Mesenchymal stem cell (in vitro differentiated cells and primary cell): ENCODE results near the gene GSTA5.

ENCODE experiments used
- DNase-seq: peaks from one replicate; pipeline ENCODE4 v3.0.0-alpha.2; 2013
- H2AFZ ChIP-seq: one replicate; pipeline ENCODE4 v1.6.1; 2013; ENCODE audit warnings: low read depth, mild to moderate bottlenecking, control low read depth, inconsistent platforms, low read length, moderate library complexity
- H2AK5ac ChIP-seq: 2 replicates; pipeline ENCODE4 v1.6.1; 2013; ENCODE audit warnings: low read length, moderate library complexity, mild to moderate bottlenecking, inconsistent platforms; ENCODE audit not compliant: severe bottlenecking
- H2BK120ac ChIP-seq: one replicate; pipeline ENCODE4 v1.6.1; 2013; ENCODE audit warnings: low read depth, mild to moderate bottlenecking, inconsistent platforms, low read length, moderate library complexity
- H2BK12ac ChIP-seq, 2 experiments: one replicate each; pipeline ENCODE4 v1.6.1; 2013; ENCODE audit warnings: inconsistent platforms in 2 of 2, low read length in 2 of 2, mild to moderate bottlenecking in 2 of 2, moderate library complexity in 2 of 2, control low read depth in 1 of 2
- H2BK15ac ChIP-seq: one replicate; pipeline ENCODE4 v1.6.1; 2013; ENCODE audit warnings: mild to moderate bottlenecking, low read depth, inconsistent platforms; ENCODE audit not compliant: poor library complexity, severe bottlenecking
- H2BK5ac ChIP-seq: 2 replicates; pipeline ENCODE4 v1.6.1; 2013; ENCODE audit warnings: low read depth, mild to moderate bottlenecking, low read length, control low read depth, inconsistent platforms; ENCODE audit not compliant: poor library complexity, severe bottlenecking
- H3K14ac ChIP-seq, 2 experiments: one replicate each; pipeline ENCODE4 v1.6.1; 2013; ENCODE audit warnings: inconsistent platforms in 2 of 2, low read length in 2 of 2, control low read depth in 1 of 2, mild to moderate bottlenecking in 1 of 2, moderate library complexity in 1 of 2
- H3K18ac ChIP-seq, 2 experiments: one replicate each; pipeline ENCODE4 v1.6.1; 2013; ENCODE audit warnings: inconsistent platforms in 2 of 2, low read length in 2 of 2, control low read depth in 1 of 2, low read depth in 1 of 2, mild to moderate bottlenecking in 1 of 2
- H3K23ac ChIP-seq, 2 experiments: one replicate each; pipeline ENCODE4 v1.6.1; 2013; ENCODE audit warnings: inconsistent platforms in 2 of 2, low read length in 2 of 2, mild to moderate bottlenecking in 2 of 2, moderate library complexity in 2 of 2, control low read depth in 1 of 2
- H3K27ac ChIP-seq: 2 replicates; pipeline ENCODE4 v1.5.1; 2013; ENCODE audit warnings: mild to moderate bottlenecking, moderate library complexity, low read length, control low read depth, inconsistent platforms; ENCODE audit not compliant: poor library complexity, severe bottlenecking
- H3K27me3 ChIP-seq, 2 experiments: 2 replicates each; pipeline versions ENCODE4 v1.6.1 to v1.7.0; 2013; ENCODE audit warnings: low read length in 2 of 2, mild to moderate bottlenecking in 2 of 2, moderate library complexity in 2 of 2, control low read depth in 1 of 2, inconsistent platforms in 1 of 2; ENCODE audit not compliant: control insufficient read depth in 1 of 2, insufficient read depth in 1 of 2
- H3K36me3 ChIP-seq, 2 experiments: 2 replicates each; pipeline versions ENCODE4 v1.6.1 to v1.7.0; 2013; ENCODE audit warnings: low read length in 2 of 2, control low read depth in 1 of 2, inconsistent platforms in 1 of 2, low read depth in 1 of 2, mild to moderate bottlenecking in 1 of 2; ENCODE audit not compliant: insufficient read depth in 2 of 2, control insufficient read depth in 1 of 2
- H3K4ac ChIP-seq, 2 experiments: one replicate each; pipeline ENCODE4 v1.6.1; 2013; ENCODE audit warnings: inconsistent platforms in 2 of 2, low read length in 2 of 2, mild to moderate bottlenecking in 2 of 2, moderate library complexity in 2 of 2, control low read depth in 1 of 2, low read depth in 1 of 2
- H3K4me1 ChIP-seq: 2 replicates; pipeline ENCODE4 v1.6.1; 2013; ENCODE audit warnings: low read depth, low read length, control low read depth; ENCODE audit not compliant: control insufficient read depth, insufficient read depth
- H3K4me2 ChIP-seq: 2 replicates; pipeline ENCODE4 v1.6.1; 2013; ENCODE audit warnings: low read length, mild to moderate bottlenecking, inconsistent platforms; ENCODE audit not compliant: poor library complexity, severe bottlenecking
- H3K4me3 ChIP-seq, 2 experiments: 2 replicates each; pipeline versions ENCODE4 v1.5.1 to v1.7.0; 2013; ENCODE audit warnings: low read length in 2 of 2, mild to moderate bottlenecking in 2 of 2, control low read depth in 1 of 2, low read depth in 1 of 2; ENCODE audit not compliant: insufficient read depth in 1 of 2
- H3K79me1 ChIP-seq: replicated peaks from 2 replicates; pipeline ENCODE4 v1.6.1; 2013; ENCODE audit warnings: mild to moderate bottlenecking, control low read depth, low read length, inconsistent platforms; ENCODE audit not compliant: poor library complexity, severe bottlenecking
- H3K9ac ChIP-seq: 2 replicates; pipeline ENCODE4 v1.7.0; 2013; ENCODE audit warnings: mild to moderate bottlenecking, low read length, moderate library complexity
- H3K9me3 ChIP-seq: 2 replicates; pipeline ENCODE4 v1.7.0; 2013; ENCODE audit warnings: mild to moderate bottlenecking, low read length; ENCODE audit not compliant: control insufficient read depth
- H4K8ac ChIP-seq: one replicate; pipeline ENCODE4 v1.6.1; 2013; ENCODE audit warnings: inconsistent platforms, mild to moderate bottlenecking, low read length, moderate library complexity
- H4K91ac ChIP-seq: one replicate; pipeline ENCODE4 v1.6.1; 2013; ENCODE audit warnings: mild to moderate bottlenecking, low read length, inconsistent platforms
- WGBS: methylation state at CpG from one replicate; pipeline ENCODE4 v1.1.7; 2013; ENCODE audit warnings: mixed read lengths; 5-methylcytosine and 5-hydroxymethylcytosine counted together

GSTA5 gene

GRCh38 chr6:52881996-52882841 lies 41.6 kb upstream of the GSTA5 start:
- peak overlapping the region; percentile 93 for H4K8ac ChIP-seq
- H3K27ac ChIP-seq: no peak overlapping the region
- H2BK5ac ChIP-seq: no peak overlapping the region
- peak overlapping the region; percentile 77 for H2BK120ac ChIP-seq
- H2BK15ac ChIP-seq: no peak overlapping the region
- H3K14ac ChIP-seq: peak overlapping the region in 1 of 2 experiments; percentile 85
- H3K9me3 ChIP-seq: no peaks in the 10 kb centered on the region
- H2AK5ac ChIP-seq: no peak overlapping the region
- H3K27me3 ChIP-seq: no peaks in the 10 kb centered on the region
- H3K4me3 ChIP-seq: peak overlapping the region in 1 of 2 experiments; percentile 93
- H3K79me1 ChIP-seq: no peaks in the 10 kb centered on the region
- WGBS: 22% methylated on average over 12 of the region's 18 CpGs
- peak; percentile 80 for DNase-seq
- peak overlapping the region; percentile 67 to 69 for H3K18ac ChIP-seq
- no peaks in the 10 kb centered on the region for H3K36me3 ChIP-seq
- no peak overlapping the region for H3K23ac ChIP-seq
- H4K91ac ChIP-seq: peak overlapping the region; percentile 97
- peak overlapping the region in 1 of 2 experiments; percentile 89 for H2BK12ac ChIP-seq
- H3K4me1 ChIP-seq: peaks cover 5% of the 10 kb centered on the region
- H2AFZ ChIP-seq: no peak overlapping the region
- H3K9ac ChIP-seq: peak overlapping the region; percentile 93
- H3K4me2 ChIP-seq: peak overlapping the region; percentile 20
- H3K4ac ChIP-seq: peak overlapping the region in 1 of 2 experiments; percentile 91

GRCh38 chr6:52881662-52881995 lies 41.0 kb upstream of the GSTA5 start:
- Histone ChIP-seq H4K8ac (peak overlapping the region; percentile 24), H3K9ac (peak overlapping the region; percentile 93), H3K4ac (no peak overlapping the region), H2BK120ac (no peak overlapping the region), H2BK15ac (no peak overlapping the region), H3K27me3 (no peaks in the 10 kb centered on the region), H3K4me2 (no peak overlapping the region), H4K91ac (no peak overlapping the region), H2BK12ac (peak overlapping the region in 1 of 2 experiments; percentile 89), H3K9me3 (no peaks in the 10 kb centered on the region), H3K36me3 (no peaks in the 10 kb centered on the region), H2AK5ac (no peak overlapping the region), H3K4me3 (peak overlapping the region in 1 of 2 experiments; percentile 93), H3K23ac (no peak overlapping the region), H3K27ac (no peak overlapping the region), H2BK5ac (no peak overlapping the region), H3K4me1 (peaks cover 5% of the 10 kb centered on the region), H2AFZ (no peak overlapping the region), H3K18ac (peak overlapping the region in 1 of 2 experiments; percentile 67), H3K14ac (peak overlapping the region in 1 of 2 experiments; percentile 51), H3K79me1 (no peaks in the 10 kb centered on the region)
- no peak for DNase-seq
- WGBS: 93% methylated on average over 4 of the region's 4 CpGs

GRCh38 chr6:52877786-52878185 lies 37.2 kb upstream of the GSTA5 start:
- H3K79me1 ChIP-seq: no peaks in the 10 kb centered on the region
- peak overlapping the region in 1 of 2 experiments; percentile 80 for H2BK12ac ChIP-seq
- no peak overlapping the region for H2AK5ac ChIP-seq
- peak; percentile 10 for DNase-seq
- H2BK15ac ChIP-seq: no peak overlapping the region
- no peak overlapping the region for H3K27ac ChIP-seq
- H3K18ac ChIP-seq: peak overlapping the region in 1 of 2 experiments; percentile 30
- no peak overlapping the region for H3K4me3 ChIP-seq
- peaks cover 0 to 2% of the 10 kb centered on the region in 2 experiments for H3K27me3 ChIP-seq
- no peak overlapping the region for H4K91ac ChIP-seq
- no peak overlapping the region for H3K4me2 ChIP-seq
- H3K4ac ChIP-seq: no peak overlapping the region
- WGBS: no CpG with 5 or more reads among the region's 2 CpGs
- H3K9me3 ChIP-seq: no peaks in the 10 kb centered on the region
- H3K36me3 ChIP-seq: no peaks in the 10 kb centered on the region
- H3K4me1 ChIP-seq: peaks cover 5% of the 10 kb centered on the region
- H2BK5ac ChIP-seq: no peak overlapping the region
- H2BK120ac ChIP-seq: no peak overlapping the region
- H3K23ac ChIP-seq: no peak overlapping the region
- no peak overlapping the region for H3K14ac ChIP-seq
- no peak overlapping the region for H3K9ac ChIP-seq
- no peak overlapping the region for H4K8ac ChIP-seq
- H2AFZ ChIP-seq: no peak overlapping the region

- Histone ChIP-seq H3K27ac (no peak overlapping the region), H2AK5ac (no peak overlapping the region), H2BK5ac (no peak overlapping the region), H3K9me3 (no peaks in the 10 kb centered on the region), H2BK15ac (no peak overlapping the region), H3K23ac (no peak overlapping the region), H3K18ac (no peak overlapping the region), H3K14ac (no peak overlapping the region), H3K79me1 (no peaks in the 10 kb centered on the region), H3K9ac (no peak overlapping the region), H2BK120ac (no peak overlapping the region), H3K4ac (no peak overlapping the region), H4K91ac (no peak overlapping the region), H3K4me3 (no peak overlapping the region), H3K27me3 (peaks cover 2 to 4% of the 10 kb centered on the region in 2 experiments), H3K36me3 (no peaks in the 10 kb centered on the region), H3K4me2 (no peak overlapping the region), H2BK12ac (no peak overlapping the region), H4K8ac (no peak overlapping the region), H3K4me1 (peaks cover 4% of the 10 kb centered on the region), H2AFZ (no peak overlapping the region)
- peak; percentile 95 for DNase-seq
- WGBS: no CpG with 5 or more reads among the region's 3 CpGs
These were observed 36.6 kb upstream of the GSTA5 start for GRCh38 chr6:52877168-52877567.
